ENCODE results near the gene GPR15LG. TPM values are rescaled to one million over a fixed set of nuclear protein-coding genes. Genes with fewer than 3 reads are reported as not detected.
"Not testable (repeated sequence)": the region's sequence is repeated elsewhere in the genome, so short reads cannot be mapped to it uniquely, and the experiment has no call there.

GPR15LG gene
- total RNA-seq (not detected), polyA plus RNA-seq (not detected), total RNA-seq (not detected)

GRCh38 chr10:84173501-84173929 is at the start of gene GPR15LG:
Gene GPR15LG, plus strand, starts transcription at chr10:84173801. Its CDS starts 51 bp downstream, at chr10:84173852.
- intact Hi-C loops (cut with micrococcal nuclease) = no loop called here
- Mint-ChIP-seq H3K4me3 (no peak within 1 kb of the TSS), H3K27ac (peak within 1 kb of the TSS in 1 of 9 donors; percentile 22), H3K4me1 (peaks cover 0 to 12% (median 8%) of the 10 kb centered on the region in 7 donors), H3K27me3 (no peaks in the 10 kb centered on the region), H3K9me3 (no peaks in the 10 kb centered on the region), H3K36me3 (no peaks in the 10 kb centered on the region)
- DNase-seq = no peak
- Histone ChIP-seq H3K4me1 (ENCODE audit: control insufficient read depth in 2 of 2, insufficient read depth in 2 of 2, low read length in 2 of 2) (peaks cover 23 to 30% of the 10 kb centered on the region in 2 donors), H3K9me3 (ENCODE audit: control insufficient read depth in 2 of 3, low read length in 3 of 3) (no peaks in the 10 kb centered on the region), H3K4me3 (ENCODE audit: low read length) (no peak within 1 kb of the TSS), H3K27ac (ENCODE audit: low read depth, low read length) (no peak within 1 kb of the TSS), H3K27me3 (ENCODE audit: control insufficient read depth in 2 of 2, insufficient read depth in 2 of 2, low read length in 2 of 2) (no peaks in the 10 kb centered on the region), H3K36me3 (ENCODE audit: control insufficient read depth in 2 of 3, insufficient read depth in 3 of 3, low read length in 3 of 3) (no peaks in the 10 kb centered on the region)
- no peak for ATAC-seq
- ChIA-PET CTCF (no interaction called here), POLR2A (interaction anchor here (1.6 kb wide), 1 partner anchor 32 kb away, joined by 6 read pairs; no protein-coding TSS in a partner anchor)

- H3K4me3 ChIP-seq (ENCODE audit: low read length); H3K36me3 ChIP-seq (ENCODE audit: control insufficient read depth in 2 of 3, insufficient read depth in 3 of 3, low read length in 3 of 3); H3K27ac Mint-ChIP-seq; H3K4me1 Mint-ChIP-seq; intact Hi-C loops (cut with micrococcal nuclease); DNase-seq; CTCF ChIA-PET; POLR2A ChIA-PET; ATAC-seq; H3K27ac ChIP-seq (ENCODE audit: low read depth, low read length); H3K4me1 ChIP-seq (ENCODE audit: control insufficient read depth in 2 of 2, insufficient read depth in 2 of 2, low read length in 2 of 2); H3K27me3 ChIP-seq (ENCODE audit: control insufficient read depth in 2 of 2, insufficient read depth in 2 of 2, low read length in 2 of 2): not testable (repeated sequence)
- H3K4me3 Mint-ChIP-seq = peak overlapping the region in 1 of 10 donors; percentile 61
- peaks cover 13 to 38% (median 32%) of the 10 kb centered on the region in 5 donors for H3K27me3 Mint-ChIP-seq
- H3K36me3 Mint-ChIP-seq = peaks cover 0 to 26% (median 22%) of the 10 kb centered on the region in 5 donors
- H3K9me3 ChIP-seq (ENCODE audit: control insufficient read depth in 2 of 3, low read length in 3 of 3) = peaks cover 0 to 22% (median 3%) of the 10 kb centered on the region in 3 experiments
- H3K9me3 Mint-ChIP-seq = peaks cover 7 to 40% (median 22%) of the 10 kb centered on the region in 11 donors
These were observed 47.5 kb upstream of the GPR15LG start for GRCh38 chr10:84125910-84126784.

DNA sequence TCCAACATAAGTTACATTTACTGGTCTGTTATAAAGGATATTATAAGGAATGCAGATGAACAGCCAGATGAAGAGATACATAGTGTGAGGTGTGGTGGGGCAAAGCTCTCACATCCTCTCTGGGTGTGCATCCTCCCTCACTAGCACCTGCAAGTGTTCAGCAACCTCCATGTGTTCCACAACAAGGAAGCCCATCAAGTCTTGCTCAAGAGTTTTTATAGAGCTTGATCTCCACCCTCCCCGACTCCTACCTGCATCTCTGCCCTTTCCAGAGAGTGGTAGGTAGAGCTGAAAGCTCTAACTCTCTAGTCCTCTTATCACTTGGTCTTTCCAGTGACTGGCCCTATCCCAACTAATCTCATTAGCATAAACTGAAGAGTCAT is 46.8 kb upstream of the GPR15LG start:
- no peaks in the 10 kb centered on the region for H3K4me1 ChIP-seq (ENCODE audit: control insufficient read depth in 2 of 2, insufficient read depth in 2 of 2, low read length in 2 of 2)
- ChIA-PET CTCF (no interaction called here), POLR2A (no interaction called here)
- DNase-seq (no peak), ATAC-seq (no peak)
- H3K27ac ChIP-seq (ENCODE audit: low read depth, low read length) = no peak overlapping the region
- no peak overlapping the region for H3K27ac Mint-ChIP-seq
- peaks cover 15 to 42% (median 33%) of the 10 kb centered on the region in 5 donors for H3K27me3 Mint-ChIP-seq
- peaks cover 0 to 26% (median 22%) of the 10 kb centered on the region in 5 donors for H3K36me3 Mint-ChIP-seq
- no peaks in the 10 kb centered on the region for H3K36me3 ChIP-seq (ENCODE audit: control insufficient read depth in 2 of 3, insufficient read depth in 3 of 3, low read length in 3 of 3)
- no peak overlapping the region for H3K4me3 ChIP-seq (ENCODE audit: low read length)
- intact Hi-C loops (cut with micrococcal nuclease) = no loop called here
- H3K4me1 Mint-ChIP-seq = no peaks in the 10 kb centered on the region
- H3K9me3 ChIP-seq (ENCODE audit: control insufficient read depth in 2 of 3, low read length in 3 of 3) = peaks cover 0 to 22% (median 3%) of the 10 kb centered on the region in 3 experiments
- H3K4me3 Mint-ChIP-seq = no peak overlapping the region
- no peaks in the 10 kb centered on the region for H3K27me3 ChIP-seq (ENCODE audit: control insufficient read depth in 2 of 2, insufficient read depth in 2 of 2, low read length in 2 of 2)
- H3K9me3 Mint-ChIP-seq = peaks cover 7 to 40% (median 22%) of the 10 kb centered on the region in 11 donors

- ATAC-seq (no peak), DNase-seq (no peak)
- ChIA-PET POLR2A (no interaction called here), CTCF (interaction anchor here (1.0 to 1.3 kb wide), 2 partner anchors 12 to 69 kb away, joined by 3 read pairs; no protein-coding TSS in a partner anchor)
- H3K4me3 Mint-ChIP-seq = no peak overlapping the region
- H3K27ac Mint-ChIP-seq = no peak overlapping the region
- peaks cover 10 to 17% (median 12%) of the 10 kb centered on the region in 7 donors for H3K4me1 Mint-ChIP-seq
- Histone ChIP-seq H3K27ac (ENCODE audit: low read depth, low read length) (no peak overlapping the region), H3K9me3 (ENCODE audit: control insufficient read depth in 2 of 3, low read length in 3 of 3) (no peaks in the 10 kb centered on the region), H3K4me3 (ENCODE audit: low read length) (no peak overlapping the region), H3K36me3 (ENCODE audit: control insufficient read depth in 2 of 3, insufficient read depth in 3 of 3, low read length in 3 of 3) (peaks cover 0 to 5% (median 0%) of the 10 kb centered on the region in 3 experiments), H3K27me3 (ENCODE audit: control insufficient read depth in 2 of 2, insufficient read depth in 2 of 2, low read length in 2 of 2) (no peaks in the 10 kb centered on the region), H3K4me1 (ENCODE audit: control insufficient read depth in 2 of 2, insufficient read depth in 2 of 2, low read length in 2 of 2) (peaks cover 9% of the 10 kb centered on the region in 2 donors)
- H3K9me3 Mint-ChIP-seq = peaks cover 0 to 2% (median 0%) of the 10 kb centered on the region in 11 donors
- no peaks in the 10 kb centered on the region for H3K36me3 Mint-ChIP-seq
- H3K27me3 Mint-ChIP-seq = peaks cover 0 to 26% (median 6%) of the 10 kb centered on the region in 5 donors
- intact Hi-C loops (cut with micrococcal nuclease) = loop anchor here (5.0 kb wide), 2 partner anchors 406 to 1476 kb away; no protein-coding TSS in a partner anchor
These were observed 37.8 kb upstream of the GPR15LG start for GRCh38 chr10:84135836-84136235.

DNA sequence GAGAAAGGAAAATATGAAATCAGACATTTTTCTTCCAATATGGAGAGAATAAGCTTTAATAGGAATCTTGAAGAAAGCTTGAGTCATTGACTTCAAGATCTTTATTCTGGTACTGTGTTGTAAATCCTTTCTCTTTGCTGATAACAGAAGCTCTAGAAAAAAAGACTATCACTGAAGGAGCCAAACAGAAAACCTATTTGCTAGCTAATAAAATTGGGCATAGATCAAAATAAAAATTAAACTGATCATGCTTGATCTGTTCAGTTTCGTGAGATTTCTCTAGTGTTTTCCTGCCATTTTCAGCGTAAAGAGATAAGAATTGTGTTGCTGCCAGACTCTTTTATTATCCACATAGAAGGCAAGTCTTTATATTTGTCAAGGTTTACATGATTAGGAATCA is 35.8 kb upstream of the GPR15LG start:
- CTCF ChIA-PET = interaction anchor here (0.8 kb wide), 1 partner anchor 12 kb away, joined by 3 read pairs; no protein-coding TSS in a partner anchor
- ATAC-seq (no peak), DNase-seq (no peak)
- Histone ChIP-seq H3K27me3 (ENCODE audit: control insufficient read depth in 2 of 2, insufficient read depth in 2 of 2, low read length in 2 of 2) (no peaks in the 10 kb centered on the region), H3K9me3 (ENCODE audit: control insufficient read depth in 2 of 3, low read length in 3 of 3) (no peaks in the 10 kb centered on the region), H3K4me3 (ENCODE audit: low read length) (peak overlapping the region; percentile 92), H3K27ac (ENCODE audit: low read depth, low read length) (peak overlapping the region; percentile 98), H3K4me1 (ENCODE audit: control insufficient read depth in 2 of 2, insufficient read depth in 2 of 2, low read length in 2 of 2) (peaks cover 15 to 18% of the 10 kb centered on the region in 2 donors), H3K36me3 (ENCODE audit: control insufficient read depth in 2 of 3, insufficient read depth in 3 of 3, low read length in 3 of 3) (peaks cover 3 to 9% (median 7%) of the 10 kb centered on the region in 3 experiments)
- peaks cover 20 to 36% (median 26%) of the 10 kb centered on the region in 7 donors for H3K4me1 Mint-ChIP-seq
- intact Hi-C loops (cut with micrococcal nuclease) = loop anchor here (5.0 kb wide), 2 partner anchors 404 to 1474 kb away; no protein-coding TSS in a partner anchor
- peak overlapping the region in 8 of 9 donors; percentile 45 to 99 (median 98) for H3K27ac Mint-ChIP-seq
- peaks cover 0 to 17% (median 0%) of the 10 kb centered on the region in 5 donors for H3K27me3 Mint-ChIP-seq
- H3K4me3 Mint-ChIP-seq = peak overlapping the region in 9 of 10 donors; percentile 6 to 95 (median 88)
- H3K36me3 Mint-ChIP-seq = peaks cover 0 to 7% (median 0%) of the 10 kb centered on the region in 5 donors
- POLR2A ChIA-PET = interaction anchor here (2.6 to 2.9 kb wide), 2 partner anchors 40 to 65 kb away, joined by 7 to 12 read pairs; no protein-coding TSS in a partner anchor
- peaks cover 0 to 2% (median 0%) of the 10 kb centered on the region in 11 donors for H3K9me3 Mint-ChIP-seq

GRCh38 chr10:84138478-84139125 is 35.0 kb upstream of the GPR15LG start:
- ChIA-PET CTCF (interaction anchor here (1.2 kb wide), 2 partner anchors 9 to 36 kb away, joined by 3 to 4 read pairs; no protein-coding TSS in a partner anchor), POLR2A (interaction anchor here (1.0 to 2.9 kb wide), 5 partner anchors 9 to 64 kb away, joined by 3 to 14 read pairs (median 7); no protein-coding TSS in a partner anchor)
- ATAC-seq (peak; percentile 7), DNase-seq (peak in 2 of 9 donors; percentile 43 to 63)
- intact Hi-C loops (cut with micrococcal nuclease) = loop anchor here (1.0 to 5.0 kb wide), 6 partner anchors 10 to 1474 kb away; partner anchors contain the start of gene CCSER2 (in 1 of the 2)
- Mint-ChIP-seq H3K36me3 (peaks cover 0 to 11% (median 7%) of the 10 kb centered on the region in 5 donors), H3K4me1 (peaks cover 20 to 42% (median 33%) of the 10 kb centered on the region in 7 donors), H3K27me3 (peaks cover 0 to 16% (median 0%) of the 10 kb centered on the region in 5 donors), H3K4me3 (peak overlapping the region; percentile 88 to 98 (median 94)), H3K27ac (peak overlapping the region; percentile 93 to 99 (median 98)), H3K9me3 (peaks cover 0 to 2% (median 0%) of the 10 kb centered on the region in 11 donors)
- Histone ChIP-seq H3K4me1 (ENCODE audit: control insufficient read depth in 2 of 2, insufficient read depth in 2 of 2, low read length in 2 of 2) (peaks cover 15 to 18% of the 10 kb centered on the region in 2 donors), H3K27me3 (ENCODE audit: control insufficient read depth in 2 of 2, insufficient read depth in 2 of 2, low read length in 2 of 2) (no peaks in the 10 kb centered on the region), H3K27ac (ENCODE audit: low read depth, low read length) (peak overlapping the region; percentile 98), H3K4me3 (ENCODE audit: low read length) (peak overlapping the region; percentile 92), H3K9me3 (ENCODE audit: control insufficient read depth in 2 of 3, low read length in 3 of 3) (no peaks in the 10 kb centered on the region), H3K36me3 (ENCODE audit: control insufficient read depth in 2 of 3, insufficient read depth in 3 of 3, low read length in 3 of 3) (peaks cover 3 to 17% (median 11%) of the 10 kb centered on the region in 3 experiments)

All from naive thymus-derived CD4-positive, alpha-beta T cell (primary cell).